GM21825 (cell line): ENCODE measurements around the gene BOD1.

ENCODE experiments used
- ATAC-seq: cut with Tn5 transposase; IDR thresholded peaks from one replicate; pipeline ENCODE4 v1.9.1; 2021; ENCODE audit warnings: mild to moderate bottlenecking, moderate library complexity; ENCODE audit not compliant: unreplicated experiment

BOD1 gene

DNA sequence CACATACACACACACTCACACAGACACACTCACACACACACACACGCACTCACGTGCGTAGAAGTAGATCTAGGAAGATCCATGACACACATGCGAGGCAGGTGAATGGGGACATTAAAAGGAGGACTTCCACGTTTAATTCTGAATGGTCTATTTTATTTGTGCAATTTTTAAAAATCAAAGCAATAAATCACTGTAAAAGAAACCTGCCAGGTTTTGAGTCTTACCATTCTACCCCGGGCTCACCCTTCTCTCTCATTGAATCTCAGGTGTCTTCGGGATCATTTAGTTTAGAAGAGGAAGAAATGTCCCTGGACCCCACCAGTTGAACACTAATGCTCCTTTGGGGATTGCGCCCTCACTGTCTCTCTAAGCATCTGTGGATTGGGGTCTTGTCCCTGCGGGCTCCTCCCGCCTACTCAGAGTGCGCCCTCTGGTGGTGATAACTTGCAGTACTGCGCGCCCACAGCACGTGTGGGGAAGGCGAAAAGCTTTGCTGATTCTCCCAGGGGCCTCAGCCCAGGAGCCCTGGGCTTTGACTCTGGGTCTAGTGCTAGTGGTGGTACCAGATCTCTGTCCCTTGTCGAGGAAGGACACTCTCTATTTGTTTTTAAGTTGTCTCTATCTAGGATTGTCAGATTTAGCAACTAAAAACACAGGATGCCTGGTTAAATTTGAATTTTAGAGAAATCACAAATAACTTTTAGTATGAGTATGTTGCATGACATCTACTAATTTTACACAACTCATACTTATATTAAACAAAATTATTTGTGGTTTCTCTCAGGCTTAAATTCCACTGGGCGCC, 34.8 kb downstream of the BOD1 start:
- no peak for ATAC-seq

GRCh38 chr5:173578947-173579615, 37.4 kb downstream of the BOD1 start:
- no peak for ATAC-seq

- ATAC-seq, result no peak
These were observed 38.6 kb downstream of the BOD1 start for GRCh38 chr5:173577817-173578216.

DNA sequence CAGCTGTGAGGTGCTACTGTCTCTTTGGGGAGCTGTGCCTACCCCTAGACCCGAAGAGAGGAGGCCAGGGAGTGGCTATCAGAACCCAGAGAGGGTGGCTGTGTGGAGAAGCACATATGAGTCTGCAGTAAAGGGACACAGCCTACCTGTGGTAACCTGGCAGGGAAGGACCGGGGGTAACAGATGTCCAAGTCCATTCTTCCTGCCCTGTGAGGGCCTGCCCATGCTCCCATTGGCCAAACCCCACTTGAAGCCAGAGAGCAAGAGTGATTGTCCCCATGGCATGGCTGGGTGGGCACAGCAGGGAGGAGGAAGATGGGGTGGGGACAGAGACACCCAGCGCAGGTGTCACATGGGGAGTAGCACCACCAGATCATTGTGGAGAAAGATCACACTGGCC, 39.3 kb downstream of the BOD1 start:
- no peak for ATAC-seq

- ATAC-seq, result no peak
These were observed 40.5 kb downstream of the BOD1 start for GRCh38 chr5:173575985-173576384.

- no peak for ATAC-seq
These were observed 41.5 kb downstream of the BOD1 start for GRCh38 chr5:173574983-173575382.

GRCh38 chr5:173573126-173573960, 43.1 kb downstream of the BOD1 start:
- ATAC-seq, result peak; percentile 75

- no peak for ATAC-seq
These were observed 43.9 kb downstream of the BOD1 start for GRCh38 chr5:173572431-173573125.

DNA sequence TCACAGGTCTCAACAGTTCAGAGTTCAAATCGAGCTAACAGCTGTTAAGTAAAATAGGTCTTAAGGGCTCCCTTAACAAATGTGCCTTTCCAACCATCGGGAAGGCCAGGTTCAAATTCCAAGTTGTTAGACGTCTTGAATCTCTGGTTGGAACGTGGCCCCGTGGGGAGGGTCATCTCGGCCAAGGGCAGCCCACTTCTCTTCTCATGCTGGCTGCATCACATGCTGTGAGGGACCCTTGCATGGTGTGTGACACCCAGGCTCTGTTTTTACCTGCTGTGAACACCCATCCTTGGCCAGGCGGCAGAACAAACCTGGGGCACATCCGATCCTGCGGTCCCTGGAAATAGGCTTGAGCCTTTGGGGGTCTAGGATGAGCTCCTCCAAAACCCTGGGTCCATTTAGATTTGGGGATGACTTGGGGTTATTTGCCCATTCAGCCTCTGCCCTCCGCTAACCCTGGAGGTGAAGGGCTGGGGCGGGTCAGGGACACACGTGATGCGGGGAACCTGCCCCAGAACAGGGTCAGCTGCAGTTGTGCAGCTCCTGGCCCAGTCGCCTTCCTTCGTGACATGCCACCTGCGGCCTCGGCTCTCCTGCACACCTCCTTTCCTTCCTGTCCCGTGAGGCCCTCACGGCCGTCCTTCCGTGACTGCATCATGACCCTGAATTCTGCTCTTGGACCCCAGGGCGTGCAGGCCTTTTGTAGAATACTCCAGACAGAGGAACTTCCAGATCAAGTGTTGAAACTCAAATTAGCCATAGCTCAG, 45.9 kb downstream of the BOD1 start:
- no peak for ATAC-seq

DNA sequence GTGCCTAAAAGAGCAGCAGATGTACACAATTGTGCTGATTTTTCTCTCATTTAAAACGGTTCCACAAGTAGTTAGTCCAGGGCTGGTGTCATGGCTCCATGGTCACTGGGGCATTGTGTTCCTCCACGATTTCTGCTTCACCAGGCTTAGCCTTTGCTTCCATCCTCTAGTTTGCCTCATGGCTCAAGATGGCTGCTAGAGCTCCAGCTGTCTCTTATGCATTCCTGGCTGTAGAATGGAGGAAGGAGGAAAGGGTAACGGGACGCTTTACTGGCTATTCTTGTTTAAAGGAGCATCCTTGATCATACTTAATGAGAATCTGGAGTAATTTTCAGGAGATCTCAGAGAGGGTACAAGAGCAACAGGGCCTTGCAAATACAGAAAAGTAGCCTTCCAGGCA, 47.7 kb downstream of the BOD1 start:
- no peak for ATAC-seq

DNA sequence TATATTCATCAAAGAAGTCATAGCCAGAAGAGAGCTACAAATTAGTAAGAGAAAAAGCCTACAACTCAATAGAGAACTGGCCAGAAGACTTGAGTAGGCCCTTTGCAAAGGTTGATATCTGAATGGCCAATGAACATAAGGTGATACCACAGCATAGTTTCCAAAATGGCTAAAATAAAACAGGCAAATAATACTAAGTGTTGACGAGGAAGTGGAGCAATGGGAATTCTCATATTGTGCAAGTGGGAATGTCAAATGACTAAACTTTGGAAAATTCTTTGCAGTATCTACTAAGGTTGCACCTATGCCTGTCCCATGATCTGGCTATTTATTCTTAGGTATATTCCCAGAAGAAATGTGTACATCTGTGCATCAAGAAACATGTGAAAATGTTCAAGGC, 48.3 kb downstream of the BOD1 start:
- ATAC-seq, result no peak

DNA sequence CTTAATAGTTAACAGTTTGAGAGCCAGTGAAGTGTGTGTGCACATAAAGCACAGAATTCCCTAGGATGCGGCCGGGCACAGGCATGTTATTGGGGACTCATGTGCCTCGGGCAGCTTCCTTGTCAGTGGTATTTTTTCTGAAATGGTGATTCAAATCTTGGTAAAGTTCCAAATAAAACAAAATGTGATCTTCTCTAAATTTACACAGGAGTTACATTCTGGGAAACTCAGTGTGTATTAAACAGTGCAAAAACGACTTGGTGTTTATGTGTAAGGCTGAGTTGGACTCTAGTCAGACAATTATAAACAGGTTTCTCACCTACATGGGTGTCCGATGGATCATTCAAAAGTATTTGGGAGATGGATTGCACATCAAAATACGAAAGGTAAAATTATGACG, 48.9 kb downstream of the BOD1 start:
- no peak for ATAC-seq

- ATAC-seq, result no peak
These were observed 50.9 kb downstream of the BOD1 start for GRCh38 chr5:173565491-173566072.

- no peak for ATAC-seq
These were observed 52.3 kb downstream of the BOD1 start for GRCh38 chr5:173564106-173564505.

GRCh38 chr5:173563246-173563645, 53.2 kb downstream of the BOD1 start:
- ATAC-seq, result no peak

DNA sequence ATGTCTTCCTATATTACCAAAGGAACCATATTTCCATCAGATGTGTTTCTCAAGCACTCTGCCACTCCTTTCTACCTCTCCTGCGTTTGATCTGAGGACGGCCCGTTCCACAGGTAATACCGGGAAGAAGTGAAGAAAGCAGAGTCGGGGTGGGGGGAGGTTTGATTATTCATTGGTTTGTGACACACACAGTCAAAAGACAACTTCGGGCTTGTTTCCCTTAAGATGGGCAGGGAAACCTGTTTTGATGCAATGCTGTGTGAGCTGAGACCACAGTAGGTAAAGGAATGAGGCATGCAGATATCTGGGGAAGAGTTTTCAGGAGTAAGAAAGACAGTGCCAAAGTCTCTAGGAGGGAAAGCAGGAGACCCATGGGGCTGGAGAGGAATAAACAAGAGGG, 54.0 kb downstream of the BOD1 start:
- no peak for ATAC-seq
